Uterus (tissue), 2 donors: ENCODE measurements around the gene ASZ1.

Source experiments
- POLR2A ChIP-seq, 2 donors: fragments of 450-650 bp; IDR thresholded peaks; one replicate each; pipeline ENCODE4 v1.6.1; 2016; ENCODE audit warnings: antibody characterized with exemption in 2 of 2, mild to moderate bottlenecking in 1 of 2, moderate library complexity in 1 of 2
- TF ChIP-seq, protein P1 (sequence below), 4 experiments: fragments of 200-600 bp in 2 of 4; fragments of 450-650 bp in 2 of 4; sonication (generic) in 2 of 4; IDR thresholded peaks; one replicate each; pipeline ENCODE4 v1.5.1; 2016 to 2019; ENCODE audit warnings: antibody characterized with exemption in 4 of 4, mild to moderate bottlenecking in 2 of 4, moderate library complexity in 1 of 4

DNA sequence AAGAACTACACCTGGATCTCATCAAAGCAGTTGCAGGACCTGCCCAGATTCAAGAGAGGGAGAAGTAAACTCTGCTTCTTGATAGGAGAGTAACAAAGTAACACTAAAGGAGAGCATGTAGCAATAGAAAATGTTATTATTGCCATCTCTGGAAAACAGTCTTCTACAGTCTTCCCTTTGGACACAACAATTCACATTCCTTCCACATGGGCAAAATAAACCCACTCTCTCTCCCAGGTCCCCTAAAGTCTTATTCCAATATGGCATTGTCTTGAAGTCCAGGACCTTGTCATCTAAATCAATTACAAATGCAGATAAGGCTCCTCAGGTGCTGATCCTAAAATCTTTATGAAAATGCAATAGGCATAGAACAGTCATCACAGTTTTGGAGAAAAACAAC is 94.1 kb downstream of the ASZ1 start:
- TF ChIP-seq, protein P1, sequence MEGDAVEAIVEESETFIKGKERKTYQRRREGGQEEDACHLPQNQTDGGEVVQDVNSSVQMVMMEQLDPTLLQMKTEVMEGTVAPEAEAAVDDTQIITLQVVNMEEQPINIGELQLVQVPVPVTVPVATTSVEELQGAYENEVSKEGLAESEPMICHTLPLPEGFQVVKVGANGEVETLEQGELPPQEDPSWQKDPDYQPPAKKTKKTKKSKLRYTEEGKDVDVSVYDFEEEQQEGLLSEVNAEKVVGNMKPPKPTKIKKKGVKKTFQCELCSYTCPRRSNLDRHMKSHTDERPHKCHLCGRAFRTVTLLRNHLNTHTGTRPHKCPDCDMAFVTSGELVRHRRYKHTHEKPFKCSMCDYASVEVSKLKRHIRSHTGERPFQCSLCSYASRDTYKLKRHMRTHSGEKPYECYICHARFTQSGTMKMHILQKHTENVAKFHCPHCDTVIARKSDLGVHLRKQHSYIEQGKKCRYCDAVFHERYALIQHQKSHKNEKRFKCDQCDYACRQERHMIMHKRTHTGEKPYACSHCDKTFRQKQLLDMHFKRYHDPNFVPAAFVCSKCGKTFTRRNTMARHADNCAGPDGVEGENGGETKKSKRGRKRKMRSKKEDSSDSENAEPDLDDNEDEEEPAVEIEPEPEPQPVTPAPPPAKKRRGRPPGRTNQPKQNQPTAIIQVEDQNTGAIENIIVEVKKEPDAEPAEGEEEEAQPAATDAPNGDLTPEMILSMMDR (IDR thresholded peaks at IDR 0.05), result no peak
- TF ChIP-seq POLR2A (IDR thresholded peaks at IDR 0.05), result no peak
